ENCODE data around the gene GADL1.

GADL1 gene

DNA sequence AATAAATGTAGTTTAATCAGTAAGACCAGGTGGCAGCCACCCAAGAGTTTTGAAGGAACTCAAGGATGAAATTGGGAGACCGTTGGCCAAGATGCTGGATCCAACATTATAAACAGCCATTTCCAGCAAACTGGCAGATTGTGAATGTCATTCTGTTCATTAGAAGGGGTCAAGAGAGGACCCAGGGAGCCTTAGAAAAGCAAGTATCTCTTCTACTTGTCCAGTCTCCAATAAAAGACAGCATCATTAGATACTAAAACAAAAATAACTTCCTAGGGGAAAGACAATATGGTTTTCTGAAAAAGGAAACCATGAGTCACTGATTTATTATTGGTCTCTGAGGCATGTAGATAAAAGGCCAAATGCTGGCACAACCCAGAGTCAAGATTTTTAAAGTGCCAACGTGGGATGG lies 67.9 kb downstream of the GADL1 start:
- Histone ChIP-seq H3K4me1 (no peaks in the 10 kb centered on the region; the same call in 1 of the 2 replicates), H3K9me3 (no peaks in the 10 kb centered on the region), H3K4me3 (no peak overlapping the region), H3K27me3 (ENCODE audit: low read depth) (no peaks in the 10 kb centered on the region), H3K36me3 (replicated peaks) (no peaks in the 10 kb centered on the region)
- DNase-seq (ENCODE audit: low spot score in 2 of 2) = no peak
- in situ Hi-C loops (cut with MboI; ENCODE audit: low sequenced_read_pairs) = no loop called here

- Histone ChIP-seq H3K9me3 (no peaks in the 10 kb centered on the region), H3K4me3 (no peak overlapping the region), H3K27me3 (ENCODE audit: low read depth) (no peaks in the 10 kb centered on the region), H3K4me1 (no peaks in the 10 kb centered on the region), H3K36me3 (replicated peaks) (no peaks in the 10 kb centered on the region)
- DNase-seq (ENCODE audit: low spot score in 2 of 2) = no peak
- in situ Hi-C loops (cut with MboI; ENCODE audit: low sequenced_read_pairs) = no loop called here
These were observed 75.2 kb downstream of the GADL1 start for GRCh38 chr3:30819067-30819798.

DNA sequence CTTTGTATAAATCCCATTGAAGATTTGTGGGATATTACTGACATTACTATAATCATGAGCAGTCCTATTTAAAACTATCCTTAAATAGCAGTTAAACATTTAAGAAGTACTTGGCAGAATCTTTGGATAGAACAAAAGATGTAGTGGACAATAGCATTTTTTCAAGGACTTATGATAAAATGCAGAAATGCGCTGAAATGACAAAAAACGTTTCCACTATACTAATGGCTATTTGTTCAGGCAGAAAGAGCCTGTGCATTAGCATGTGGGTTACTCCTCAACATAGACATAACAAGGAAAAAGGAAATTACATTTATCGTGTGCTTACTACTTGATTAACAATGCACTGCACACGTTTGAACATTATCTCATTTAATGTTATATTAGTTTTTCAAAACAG lies 80.7 kb downstream of the GADL1 start:
- no peaks in the 10 kb centered on the region for H3K27me3 ChIP-seq (ENCODE audit: low read depth)
- DNase-seq (ENCODE audit: low spot score in 2 of 2) = no peak
- no peaks in the 10 kb centered on the region for H3K9me3 ChIP-seq
- in situ Hi-C loops (cut with MboI; ENCODE audit: low sequenced_read_pairs) = no loop called here
- H3K4me3 ChIP-seq = no peak overlapping the region
- no peaks in the 10 kb centered on the region for H3K36me3 ChIP-seq (replicated peaks)
- H3K4me1 ChIP-seq = no peaks in the 10 kb centered on the region

DNA sequence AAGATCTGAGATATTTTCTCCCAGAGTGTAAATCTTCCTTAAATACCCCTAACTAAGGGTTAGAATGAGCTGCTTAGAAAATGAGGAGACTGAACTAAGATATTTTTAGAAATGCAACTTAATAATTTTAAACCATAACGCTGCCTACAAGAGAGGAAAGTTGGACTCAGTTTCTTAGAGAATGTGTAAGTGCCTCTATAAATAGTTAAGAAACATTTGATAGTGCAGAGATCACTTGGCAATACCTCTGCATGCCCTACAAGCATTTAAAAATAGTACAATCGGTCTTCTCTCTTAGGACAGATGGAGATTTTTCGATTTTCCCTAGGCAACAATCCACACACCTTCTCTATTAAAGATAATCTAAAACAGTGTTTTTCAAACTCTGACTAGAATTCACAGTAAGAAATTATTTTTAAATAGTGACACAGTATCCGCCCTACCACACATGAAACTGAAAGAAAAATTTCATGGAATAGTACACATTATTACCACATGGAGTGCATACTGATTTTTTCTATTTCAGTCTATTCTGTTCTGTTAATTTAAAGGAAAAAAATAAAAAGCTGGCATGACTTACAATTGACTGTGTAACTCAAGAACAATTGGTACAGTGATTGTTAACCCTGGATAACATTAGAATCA lies 83.2 kb downstream of the GADL1 start:
- H3K9me3 ChIP-seq = no peaks in the 10 kb centered on the region
- H3K27me3 ChIP-seq (ENCODE audit: low read depth) = no peaks in the 10 kb centered on the region
- H3K4me3 ChIP-seq = no peak overlapping the region
- H3K36me3 ChIP-seq (replicated peaks) = no peaks in the 10 kb centered on the region
- DNase-seq (ENCODE audit: low spot score in 2 of 2) = no peak
- no peaks in the 10 kb centered on the region for H3K4me1 ChIP-seq
- in situ Hi-C loops (cut with MboI; ENCODE audit: low sequenced_read_pairs) = no loop called here

DNA sequence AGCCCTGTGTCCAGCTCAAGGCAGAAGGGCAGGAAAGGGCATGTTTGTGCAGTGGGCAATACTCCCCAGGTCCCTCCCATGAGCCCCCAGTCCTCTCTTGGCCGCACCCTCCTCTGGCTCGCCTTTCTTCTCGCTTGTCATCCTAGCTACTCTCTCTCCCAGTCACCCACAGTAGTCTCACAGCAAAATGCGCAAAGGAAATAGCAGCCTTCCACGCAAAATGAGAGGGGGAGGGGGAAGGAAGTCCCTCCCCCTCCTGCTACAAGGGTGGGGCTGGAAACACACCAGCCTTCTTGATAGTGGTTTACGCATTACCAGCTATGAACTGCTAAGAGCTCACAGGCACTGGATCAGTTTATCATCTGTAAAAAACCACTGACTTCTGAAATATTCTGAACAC lies 83.8 kb downstream of the GADL1 start:
- no peak for DNase-seq (ENCODE audit: low spot score in 2 of 2)
- Histone ChIP-seq H3K4me3 (no peak overlapping the region), H3K27me3 (ENCODE audit: low read depth) (no peaks in the 10 kb centered on the region), H3K36me3 (replicated peaks) (no peaks in the 10 kb centered on the region), H3K4me1 (no peaks in the 10 kb centered on the region), H3K9me3 (no peaks in the 10 kb centered on the region)
- in situ Hi-C loops (cut with MboI; ENCODE audit: low sequenced_read_pairs) = no loop called here

DNA sequence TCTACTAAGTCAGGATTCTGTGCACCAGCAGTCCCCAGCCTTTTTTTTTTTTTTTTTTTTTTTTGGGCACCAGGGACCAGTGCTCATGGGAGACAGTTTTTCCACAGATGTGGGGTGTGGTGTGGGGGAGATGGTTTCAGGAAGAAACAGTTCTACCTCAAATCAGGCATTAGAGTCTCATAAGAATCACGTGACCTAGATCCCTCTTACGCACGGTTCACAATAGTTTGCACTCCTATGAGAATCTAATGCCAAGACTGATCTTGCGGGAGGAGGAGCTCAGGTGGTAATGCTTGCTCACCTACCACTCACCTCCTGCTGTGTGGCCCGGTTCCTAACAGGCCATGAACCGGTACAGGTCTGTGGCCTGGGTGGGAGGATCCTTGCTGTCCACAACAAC lies 88.8 kb downstream of the GADL1 start:
- no peak for DNase-seq (ENCODE audit: low spot score in 2 of 2)

GRCh38 chr3:30804984-30805383 lies 89.5 kb downstream of the GADL1 start:
- peaks cover 2% of the 10 kb centered on the region; the same call in 1 of the 2 replicates for H3K4me1 ChIP-seq
- H3K9me3 ChIP-seq = no peaks in the 10 kb centered on the region
- DNase-seq (ENCODE audit: low spot score in 2 of 2) = no peak
- H3K36me3 ChIP-seq (replicated peaks) = no peaks in the 10 kb centered on the region
- in situ Hi-C loops (cut with MboI; ENCODE audit: low sequenced_read_pairs) = no loop called here
- no peak overlapping the region for H3K4me3 ChIP-seq
- no peaks in the 10 kb centered on the region for H3K27me3 ChIP-seq (ENCODE audit: low read depth)

More for the DNA sequence above, 88.8 kb downstream of the GADL1 start:
- Histone ChIP-seq H3K4me3 (no peak overlapping the region), H3K4me1 (peaks cover 2% of the 10 kb centered on the region; the same call in 1 of the 2 replicates), H3K36me3 (replicated peaks) (no peaks in the 10 kb centered on the region), H3K27me3 (ENCODE audit: low read depth) (no peaks in the 10 kb centered on the region), H3K9me3 (no peaks in the 10 kb centered on the region)
- in situ Hi-C loops (cut with MboI; ENCODE audit: low sequenced_read_pairs) = no loop called here

- DNase-seq (ENCODE audit: low spot score in 2 of 2) = no peak
- H3K4me3 ChIP-seq = no peak overlapping the region
- H3K4me1 ChIP-seq = no peaks in the 10 kb centered on the region
- H3K27me3 ChIP-seq (ENCODE audit: low read depth) = no peaks in the 10 kb centered on the region
- in situ Hi-C loops (cut with MboI; ENCODE audit: low sequenced_read_pairs) = no loop called here
- H3K9me3 ChIP-seq = no peaks in the 10 kb centered on the region
- H3K36me3 ChIP-seq (replicated peaks) = no peaks in the 10 kb centered on the region
These were observed 99.3 kb downstream of the GADL1 start for GRCh38 chr3:30795176-30795575.

- H3K27me3 ChIP-seq (ENCODE audit: low read depth) = no peaks in the 10 kb centered on the region
- no peaks in the 10 kb centered on the region for H3K9me3 ChIP-seq
- H3K36me3 ChIP-seq (replicated peaks) = no peaks in the 10 kb centered on the region
- H3K4me3 ChIP-seq = no peak overlapping the region
- DNase-seq (ENCODE audit: low spot score in 2 of 2) = no peak
- in situ Hi-C loops (cut with MboI; ENCODE audit: low sequenced_read_pairs) = no loop called here
- H3K4me1 ChIP-seq = peaks cover 5% of the 10 kb centered on the region; the same call in 1 of the 2 replicates
These were observed 100.7 kb downstream of the GADL1 start for GRCh38 chr3:30793740-30794139.

GRCh38 chr3:30790150-30790549 lies 104.3 kb downstream of the GADL1 start:
- Histone ChIP-seq H3K4me3 (no peak overlapping the region), H3K36me3 (replicated peaks) (no peaks in the 10 kb centered on the region), H3K27me3 (ENCODE audit: low read depth) (no peaks in the 10 kb centered on the region), H3K4me1 (peaks cover 20% of the 10 kb centered on the region), H3K9me3 (no peaks in the 10 kb centered on the region)
- DNase-seq (ENCODE audit: low spot score in 2 of 2) = no peak
- in situ Hi-C loops (cut with MboI; ENCODE audit: low sequenced_read_pairs) = no loop called here

GRCh38 chr3:30786365-30786764 lies 108.1 kb downstream of the GADL1 start:
- Histone ChIP-seq H3K4me3 (no peak overlapping the region), H3K36me3 (replicated peaks) (no peaks in the 10 kb centered on the region), H3K4me1 (peaks cover 23% of the 10 kb centered on the region), H3K9me3 (no peaks in the 10 kb centered on the region), H3K27me3 (ENCODE audit: low read depth) (no peaks in the 10 kb centered on the region)
- in situ Hi-C loops (cut with MboI; ENCODE audit: low sequenced_read_pairs) = no loop called here
- no peak for DNase-seq (ENCODE audit: low spot score in 2 of 2)

- Histone ChIP-seq H3K27me3 (ENCODE audit: low read depth) (no peaks in the 10 kb centered on the region), H3K9me3 (no peaks in the 10 kb centered on the region), H3K36me3 (replicated peaks) (no peaks in the 10 kb centered on the region), H3K4me1 (peaks cover 6% of the 10 kb centered on the region), H3K4me3 (no peak overlapping the region)
- in situ Hi-C loops (cut with MboI; ENCODE audit: low sequenced_read_pairs) = loop anchor here (10.0 kb wide), 1 partner anchor 355 kb away; no protein-coding TSS in a partner anchor
- peak; percentile 32 to 54 for DNase-seq (ENCODE audit: low spot score in 2 of 2)
These were observed 114.7 kb downstream of the GADL1 start for GRCh38 chr3:30779686-30780287.

- Histone ChIP-seq H3K36me3 (replicated peaks) (no peaks in the 10 kb centered on the region), H3K4me1 (peaks cover 6% of the 10 kb centered on the region), H3K4me3 (no peak overlapping the region), H3K9me3 (no peaks in the 10 kb centered on the region), H3K27me3 (ENCODE audit: low read depth) (no peaks in the 10 kb centered on the region)
- in situ Hi-C loops (cut with MboI; ENCODE audit: low sequenced_read_pairs) = loop anchor here (10.0 kb wide), 1 partner anchor 356 kb away; no protein-coding TSS in a partner anchor
- no peak for DNase-seq (ENCODE audit: low spot score in 2 of 2)
These were observed 115.5 kb downstream of the GADL1 start for GRCh38 chr3:30778933-30779332.

Data from HAP-1 (cell line).